ENCODE data around the gene NELL1.

The NELL1 gene

DNA sequence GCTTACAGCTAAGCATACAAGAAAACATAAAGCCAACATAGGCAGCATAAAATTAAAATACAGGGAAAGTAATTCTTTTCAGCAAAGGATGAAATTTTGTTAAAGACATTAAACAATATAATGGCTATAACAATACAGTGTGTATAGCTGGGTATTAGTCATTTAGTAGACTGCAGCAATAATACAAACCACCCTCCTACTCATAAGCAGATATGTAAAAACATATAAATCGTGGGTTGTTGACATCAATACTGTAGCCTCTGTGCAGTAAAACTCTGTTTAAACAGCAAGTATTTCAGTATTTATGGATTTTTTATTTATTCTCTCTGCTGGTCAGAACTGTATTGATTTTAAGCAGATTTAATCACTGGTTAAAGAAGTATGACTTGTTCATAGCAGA, 884.4 kb downstream of the NELL1 start:
- Histone ChIP-seq H3K27ac (ENCODE audit: poor library complexity, severe bottlenecking) (no peak overlapping the region), H3K36me3 (ENCODE audit: low read depth) (no peaks in the 10 kb centered on the region), H3K9me3 (ENCODE audit: severe bottlenecking) (no peaks in the 10 kb centered on the region), H3K4me3 (ENCODE audit: severe bottlenecking) (no peak overlapping the region), H3K4me1 (ENCODE audit: insufficient read depth, poor library complexity, severe bottlenecking) (no peaks in the 10 kb centered on the region), H3K27me3 (ENCODE audit: insufficient read depth, poor library complexity, severe bottlenecking) (no peaks in the 10 kb centered on the region)
- TF ChIP-seq CTCF (IDR thresholded peaks at IDR 0.05; ENCODE audit: poor library complexity, severe bottlenecking), result no peak
- ATAC-seq (ENCODE audit: low read depth) (no peak), DNase-seq (ENCODE audit: low spot score) (no peak)

GRCh38 chr11:21554284-21554683, 884.9 kb downstream of the NELL1 start:
- no peaks in the 10 kb centered on the region for H3K9me3 ChIP-seq (ENCODE audit: severe bottlenecking)
- H3K4me1 ChIP-seq (ENCODE audit: insufficient read depth, poor library complexity, severe bottlenecking), result no peaks in the 10 kb centered on the region
- no peak for TF ChIP-seq CTCF (IDR thresholded peaks at IDR 0.05; ENCODE audit: poor library complexity, severe bottlenecking)
- H3K27ac ChIP-seq (ENCODE audit: poor library complexity, severe bottlenecking), result no peak overlapping the region
- no peak overlapping the region for H3K4me3 ChIP-seq (ENCODE audit: severe bottlenecking)
- DNase-seq (ENCODE audit: low spot score), result no peak
- no peak for ATAC-seq (ENCODE audit: low read depth)
- H3K27me3 ChIP-seq (ENCODE audit: insufficient read depth, poor library complexity, severe bottlenecking), result no peaks in the 10 kb centered on the region
- H3K36me3 ChIP-seq (ENCODE audit: low read depth), result no peaks in the 10 kb centered on the region

DNA sequence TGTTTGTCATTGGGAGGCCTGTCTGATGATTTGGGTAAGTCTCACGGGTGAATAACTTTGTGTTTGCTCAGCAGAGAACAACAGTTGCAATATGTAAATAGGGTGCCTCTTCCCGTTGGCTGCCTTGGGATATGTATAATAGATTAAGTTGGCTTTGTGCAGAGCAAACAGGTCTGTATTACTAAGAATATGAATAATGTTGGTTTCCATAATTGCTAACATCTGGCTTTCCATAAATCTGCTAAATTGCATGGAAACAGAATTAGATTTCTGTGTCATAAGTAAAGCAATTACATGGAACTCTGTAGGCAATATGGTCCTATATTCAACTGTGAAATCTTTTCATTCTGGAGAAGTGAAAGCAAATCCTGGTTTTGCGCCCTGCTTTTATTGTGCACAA, 887.5 kb downstream of the NELL1 start:
- H3K36me3 ChIP-seq (ENCODE audit: low read depth), result no peaks in the 10 kb centered on the region
- no peaks in the 10 kb centered on the region for H3K9me3 ChIP-seq (ENCODE audit: severe bottlenecking)
- H3K4me3 ChIP-seq (ENCODE audit: severe bottlenecking), result no peak overlapping the region
- no peaks in the 10 kb centered on the region for H3K4me1 ChIP-seq (ENCODE audit: insufficient read depth, poor library complexity, severe bottlenecking)
- DNase-seq (ENCODE audit: low spot score) (no peak), ATAC-seq (ENCODE audit: low read depth) (no peak)
- TF ChIP-seq CTCF (IDR thresholded peaks at IDR 0.05; ENCODE audit: poor library complexity, severe bottlenecking), result no peak
- no peaks in the 10 kb centered on the region for H3K27me3 ChIP-seq (ENCODE audit: insufficient read depth, poor library complexity, severe bottlenecking)
- H3K27ac ChIP-seq (ENCODE audit: poor library complexity, severe bottlenecking), result no peak overlapping the region

GRCh38 chr11:21560466-21560975, 891.1 kb downstream of the NELL1 start:
- Histone ChIP-seq H3K27me3 (ENCODE audit: insufficient read depth, poor library complexity, severe bottlenecking) (no peaks in the 10 kb centered on the region), H3K4me1 (ENCODE audit: insufficient read depth, poor library complexity, severe bottlenecking) (no peaks in the 10 kb centered on the region), H3K27ac (ENCODE audit: poor library complexity, severe bottlenecking) (no peak overlapping the region), H3K36me3 (ENCODE audit: low read depth) (no peaks in the 10 kb centered on the region), H3K4me3 (ENCODE audit: severe bottlenecking) (no peak overlapping the region), H3K9me3 (ENCODE audit: severe bottlenecking) (peaks cover 2% of the 10 kb centered on the region)
- TF ChIP-seq CTCF (IDR thresholded peaks at IDR 0.05; ENCODE audit: poor library complexity, severe bottlenecking), result no peak
- no peak for ATAC-seq (ENCODE audit: low read depth)
- DNase-seq (ENCODE audit: low spot score), result no peak

- H3K27me3 ChIP-seq (ENCODE audit: insufficient read depth, poor library complexity, severe bottlenecking), result no peaks in the 10 kb centered on the region
- no peak for TF ChIP-seq CTCF (IDR thresholded peaks at IDR 0.05; ENCODE audit: poor library complexity, severe bottlenecking)
- H3K4me1 ChIP-seq (ENCODE audit: insufficient read depth, poor library complexity, severe bottlenecking), result no peaks in the 10 kb centered on the region
- peak; percentile 67 for ATAC-seq (ENCODE audit: low read depth)
- H3K4me3 ChIP-seq (ENCODE audit: severe bottlenecking), result no peak overlapping the region
- no peak for DNase-seq (ENCODE audit: low spot score)
- peak overlapping the region; percentile 43 for H3K27ac ChIP-seq (ENCODE audit: poor library complexity, severe bottlenecking)
- H3K36me3 ChIP-seq (ENCODE audit: low read depth), result no peaks in the 10 kb centered on the region
- peaks cover 2% of the 10 kb centered on the region for H3K9me3 ChIP-seq (ENCODE audit: severe bottlenecking)
These were observed 892.2 kb downstream of the NELL1 start for GRCh38 chr11:21561581-21561980.

Measured in RWPE2 (cell line).